Central memory CD4-positive, alpha-beta T cell (primary cell): ENCODE results near the gene DLGAP1.

Source experiments
- DNase-seq: peaks from one replicate; pipeline ENCODE4 v3.0.0; 2022

Gene DLGAP1

DNA sequence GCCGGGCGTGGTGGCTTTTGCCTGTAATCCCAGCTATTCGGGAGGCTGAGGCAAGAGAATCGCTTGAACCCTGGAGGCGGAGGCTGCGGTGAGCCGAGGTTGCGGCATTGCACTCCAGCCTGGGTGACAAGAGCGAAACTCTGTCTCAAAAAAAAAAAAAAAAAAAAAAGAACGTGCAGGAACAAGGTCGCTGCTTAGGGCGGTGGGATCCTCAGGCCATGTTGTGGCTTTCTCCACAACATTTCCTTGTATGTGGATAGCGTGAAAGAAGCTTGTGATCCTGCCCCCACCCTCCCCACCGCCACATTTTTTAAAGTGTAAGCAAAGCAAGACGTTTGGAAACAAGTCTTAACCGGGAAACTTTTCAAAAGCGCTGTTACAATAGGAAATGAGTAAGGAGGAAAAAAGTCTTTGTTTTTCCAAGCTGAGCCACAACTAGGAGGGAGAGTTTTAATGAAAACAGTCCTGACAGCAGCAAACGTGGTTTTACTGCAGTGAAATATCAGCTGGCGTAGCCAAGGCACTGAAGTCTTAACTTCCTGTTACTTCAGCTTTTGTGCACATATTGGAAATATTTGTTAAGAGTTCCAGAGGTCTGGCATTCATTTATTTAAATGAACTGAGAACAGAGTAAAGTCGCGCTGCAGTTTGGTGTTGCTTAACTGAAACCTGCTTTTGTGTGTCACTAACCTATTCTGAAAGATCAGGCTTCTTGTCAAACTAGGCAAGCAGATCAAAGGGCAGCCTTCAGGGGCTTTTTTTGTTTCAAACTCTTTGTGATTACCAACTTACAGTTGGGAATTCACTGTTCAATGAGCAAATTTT lies 1001.4 kb downstream of the DLGAP1 start:
- peak; percentile 36 for DNase-seq

DNA sequence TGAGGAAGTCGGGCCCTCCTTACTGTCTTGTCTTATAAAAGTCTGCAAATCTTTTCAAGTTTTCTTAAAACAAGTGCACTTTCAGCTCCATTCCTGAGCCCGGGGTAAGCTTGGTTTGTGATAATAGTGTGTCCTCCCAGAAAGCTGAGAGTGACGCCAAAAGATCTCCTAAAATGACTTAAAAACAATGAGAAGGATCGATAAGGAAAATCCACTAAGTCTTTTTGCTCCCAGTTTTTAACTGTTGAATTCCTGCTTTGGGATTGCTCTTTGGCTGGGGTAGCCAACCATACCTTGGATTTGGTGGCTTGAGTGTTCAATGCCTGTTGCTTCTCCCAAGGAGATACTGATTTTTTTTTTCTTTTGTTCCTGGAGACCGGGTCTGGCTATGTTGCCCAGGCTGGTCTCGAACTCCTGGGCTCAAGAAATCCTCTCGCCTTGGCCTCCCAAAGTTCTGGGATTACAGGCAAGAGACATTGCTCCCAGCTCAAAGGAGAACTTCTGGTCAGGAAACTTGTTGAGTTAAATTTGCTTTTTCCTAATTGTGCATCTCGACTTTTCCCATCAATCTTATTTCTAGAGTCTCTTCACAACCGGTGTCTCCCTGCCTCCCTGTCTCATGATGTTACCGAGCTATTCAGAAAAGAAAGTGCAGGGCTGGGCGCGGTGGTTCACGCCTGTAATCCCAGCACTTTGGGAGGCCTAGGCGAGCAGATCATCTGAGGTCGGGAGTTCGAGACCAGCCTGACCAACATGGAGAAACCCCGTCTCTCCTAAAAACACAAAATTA lies 1002.2 kb downstream of the DLGAP1 start:
- no peak for DNase-seq

DNA sequence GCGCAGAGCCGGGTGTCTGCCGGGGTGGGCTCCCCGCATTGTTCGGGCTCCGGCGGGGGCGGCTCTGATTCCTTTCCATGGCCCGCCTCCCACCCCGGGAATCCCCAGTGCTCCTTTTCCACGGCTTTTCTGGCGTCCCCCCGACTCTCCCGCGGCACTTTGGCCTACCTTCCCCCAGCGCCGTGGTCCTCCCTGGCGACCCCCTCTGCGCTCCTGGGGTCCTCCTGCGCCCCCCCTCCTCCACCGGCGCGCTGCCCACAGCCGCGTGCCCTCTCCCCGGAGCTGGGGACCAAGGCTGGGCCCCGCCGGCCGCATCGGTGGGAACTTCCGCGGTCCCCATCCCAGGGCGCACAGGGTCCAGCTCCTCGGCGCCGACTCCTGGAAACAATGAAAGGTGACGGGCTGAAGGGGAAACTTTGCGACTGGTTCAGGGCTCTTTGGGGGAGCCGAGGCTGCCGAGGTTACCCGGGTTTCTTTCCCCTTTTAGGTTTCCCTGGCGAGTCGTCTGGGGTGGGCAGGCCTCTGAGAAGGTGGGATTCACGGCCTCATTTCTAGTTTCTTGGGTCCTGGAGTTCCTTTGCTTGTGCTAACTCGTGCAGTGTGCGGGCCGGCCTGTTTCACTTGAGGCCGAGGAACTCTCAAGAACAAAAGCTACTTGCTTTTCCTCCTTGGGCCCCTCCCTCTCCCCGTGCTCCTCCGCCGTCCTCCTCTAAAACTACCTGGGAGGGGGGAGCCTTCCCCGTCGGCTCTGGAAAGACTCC lies 1002.9 kb downstream of the DLGAP1 start:
- DNase-seq: peak; percentile 24

DNA sequence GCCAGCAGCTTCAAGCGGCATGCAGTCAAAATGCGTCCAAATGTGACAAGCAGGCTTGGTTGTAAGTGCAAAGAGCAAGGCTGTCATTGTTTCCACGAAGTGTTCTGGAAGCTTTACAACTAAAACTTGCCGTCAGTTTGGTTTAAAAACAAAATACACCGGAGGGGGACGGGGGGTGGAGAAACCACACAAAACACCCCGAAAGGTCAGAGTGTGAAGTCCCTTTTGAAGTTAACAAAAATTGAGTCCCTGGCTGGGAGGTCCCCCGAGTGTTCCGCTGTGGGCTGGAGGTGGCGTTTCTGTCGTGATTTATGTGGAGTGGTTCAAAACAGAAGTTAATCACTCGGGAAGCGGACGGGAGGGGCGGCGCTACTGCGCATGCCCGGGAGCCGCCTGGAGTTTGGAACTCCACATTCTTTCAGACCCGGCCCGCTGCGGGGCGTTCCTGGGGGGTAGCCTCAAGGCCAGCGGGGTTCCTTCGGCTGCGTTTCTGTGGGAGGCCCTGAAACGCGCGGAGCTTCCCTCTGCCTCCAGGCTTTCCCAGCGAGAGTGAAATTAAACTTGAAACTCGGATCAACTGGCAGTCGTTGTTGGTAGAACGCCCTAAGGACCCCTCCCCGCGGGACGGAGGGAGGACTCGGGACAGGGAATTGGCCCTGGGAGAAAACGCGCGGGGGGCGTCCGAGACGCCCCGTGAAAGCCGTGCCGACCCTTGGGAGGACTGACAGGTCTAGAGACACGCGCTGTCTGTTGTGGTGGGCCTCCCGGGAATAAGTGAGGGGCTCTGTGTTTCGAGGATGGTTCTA lies 1003.7 kb downstream of the DLGAP1 start:
- peak; percentile 78 for DNase-seq

DNA sequence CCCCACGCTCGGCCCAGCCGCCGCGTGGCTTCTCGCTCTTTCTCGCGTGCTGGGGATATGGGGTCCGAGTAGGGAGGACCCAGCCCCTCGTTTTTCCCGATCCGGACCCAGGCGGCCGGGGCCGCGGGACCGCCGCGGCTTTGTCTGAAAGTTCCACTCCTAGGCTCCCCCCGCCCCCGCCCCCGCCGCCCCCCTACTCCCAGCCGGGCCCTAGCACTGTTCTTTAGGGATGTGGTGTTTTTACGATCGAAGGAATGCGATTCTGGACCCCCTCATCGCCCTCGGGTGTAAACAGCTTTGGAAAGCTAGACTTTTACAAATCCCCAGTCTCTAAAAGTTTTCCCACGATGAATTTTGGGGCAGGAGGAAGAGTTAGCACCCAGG lies 1004.3 kb downstream of the DLGAP1 start:
- DNase-seq: no peak

DNA sequence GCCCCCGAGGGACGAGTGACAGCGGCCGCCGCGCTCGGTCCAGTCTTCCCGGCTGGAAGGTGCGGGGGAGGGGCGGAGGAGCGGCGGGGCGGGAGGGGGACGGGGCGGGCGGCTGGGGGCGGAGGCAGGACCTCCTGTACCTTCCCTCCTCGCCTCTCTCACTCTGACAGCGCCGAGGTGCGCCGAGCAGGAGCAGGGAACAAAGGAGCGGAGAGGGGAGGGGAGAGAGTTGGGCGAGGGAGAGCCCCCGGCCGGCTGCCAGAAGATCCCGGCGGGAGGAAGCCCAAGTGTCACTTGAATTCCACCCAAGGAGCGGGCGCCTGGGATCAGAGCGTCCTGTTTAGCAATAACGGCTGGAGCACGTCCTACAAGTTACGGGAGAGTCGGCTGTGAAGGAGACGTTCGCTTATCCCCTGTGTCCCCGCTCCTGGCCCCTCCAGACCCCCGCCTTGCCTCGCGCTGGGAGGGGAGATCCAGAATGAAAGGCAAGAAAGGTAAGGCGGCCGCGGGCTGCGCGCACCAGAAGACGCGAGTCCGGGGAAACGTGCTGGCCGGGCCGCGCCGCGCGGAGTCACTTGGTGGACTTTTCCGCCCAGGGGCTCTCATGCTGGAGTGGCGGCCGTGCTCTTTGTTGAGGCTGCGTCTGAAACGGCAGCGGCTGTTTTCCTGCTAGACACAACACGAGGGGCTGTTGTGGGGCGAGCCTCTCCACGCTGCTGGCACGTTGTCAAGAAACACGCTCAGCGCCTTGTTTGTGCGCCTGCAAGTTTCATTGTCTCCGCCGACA lies 1004.9 kb downstream of the DLGAP1 start, which contains the start of gene TGIF1:
TGIF1 (plus strand) TSS at position 161 of the 787 bp plus-strand sequence; CDS start at position 479, 318 bp downstream.
- DNase-seq: peak; percentile 79

DNA sequence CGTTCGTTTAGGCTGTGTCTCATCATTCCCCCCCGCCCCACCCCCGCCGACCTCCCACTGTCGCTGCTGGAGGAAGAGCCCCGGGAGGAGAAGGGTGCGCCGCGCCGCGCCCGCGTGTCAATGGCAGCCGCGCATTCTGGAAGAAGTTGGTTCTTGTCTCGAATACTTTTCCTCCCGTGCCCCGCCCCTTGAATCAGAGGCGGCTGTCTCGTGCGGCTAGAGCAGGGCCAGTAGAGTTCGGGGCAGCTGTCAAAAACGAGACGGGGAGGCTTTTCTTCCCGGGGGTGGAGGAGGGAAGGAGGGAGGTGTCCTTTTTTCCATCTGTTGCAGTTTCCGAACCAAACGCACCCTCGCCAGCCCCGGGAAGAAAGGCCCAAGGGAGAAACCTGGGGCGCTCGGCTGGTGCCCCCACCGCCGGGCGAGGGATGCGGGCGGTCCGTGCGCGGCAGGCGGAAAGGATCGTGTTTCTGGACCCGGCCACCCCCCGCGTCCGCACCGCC lies 1005.5 kb downstream of the DLGAP1 start:
- no peak for DNase-seq

DNA sequence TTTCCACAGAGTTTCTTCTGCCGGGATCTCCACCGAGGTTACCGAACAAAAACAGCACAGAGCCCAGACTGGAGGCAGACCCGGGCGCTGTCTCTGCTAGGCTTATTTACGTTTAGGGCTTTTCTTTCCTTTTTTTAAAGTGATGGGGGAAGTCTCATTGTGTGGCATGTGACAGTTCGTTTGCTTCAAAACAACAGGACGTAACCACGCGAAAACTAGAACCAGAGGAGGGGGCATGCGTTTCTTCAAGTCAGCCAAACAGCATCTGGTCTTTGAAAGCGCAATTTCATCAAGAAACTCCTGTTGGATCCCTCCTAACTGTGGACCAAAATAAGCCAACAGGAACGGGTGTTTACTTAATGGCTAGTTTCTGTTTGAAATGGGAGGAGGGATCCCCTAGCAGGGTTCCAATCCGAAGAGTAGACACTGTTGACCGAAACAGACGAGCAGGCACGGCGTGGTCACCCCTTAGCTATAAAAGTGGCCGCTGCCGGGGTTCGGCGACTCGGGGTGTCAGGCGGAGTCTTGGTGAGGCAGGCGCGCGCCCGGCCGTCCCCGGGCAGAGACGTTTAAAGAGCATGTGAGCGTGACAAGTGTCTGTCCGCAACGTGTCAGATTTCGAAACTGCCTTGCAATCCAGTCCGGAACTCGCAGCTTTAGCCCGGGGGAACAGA lies 1006.1 kb downstream of the DLGAP1 start:
- peak; percentile 88 for DNase-seq

DNA sequence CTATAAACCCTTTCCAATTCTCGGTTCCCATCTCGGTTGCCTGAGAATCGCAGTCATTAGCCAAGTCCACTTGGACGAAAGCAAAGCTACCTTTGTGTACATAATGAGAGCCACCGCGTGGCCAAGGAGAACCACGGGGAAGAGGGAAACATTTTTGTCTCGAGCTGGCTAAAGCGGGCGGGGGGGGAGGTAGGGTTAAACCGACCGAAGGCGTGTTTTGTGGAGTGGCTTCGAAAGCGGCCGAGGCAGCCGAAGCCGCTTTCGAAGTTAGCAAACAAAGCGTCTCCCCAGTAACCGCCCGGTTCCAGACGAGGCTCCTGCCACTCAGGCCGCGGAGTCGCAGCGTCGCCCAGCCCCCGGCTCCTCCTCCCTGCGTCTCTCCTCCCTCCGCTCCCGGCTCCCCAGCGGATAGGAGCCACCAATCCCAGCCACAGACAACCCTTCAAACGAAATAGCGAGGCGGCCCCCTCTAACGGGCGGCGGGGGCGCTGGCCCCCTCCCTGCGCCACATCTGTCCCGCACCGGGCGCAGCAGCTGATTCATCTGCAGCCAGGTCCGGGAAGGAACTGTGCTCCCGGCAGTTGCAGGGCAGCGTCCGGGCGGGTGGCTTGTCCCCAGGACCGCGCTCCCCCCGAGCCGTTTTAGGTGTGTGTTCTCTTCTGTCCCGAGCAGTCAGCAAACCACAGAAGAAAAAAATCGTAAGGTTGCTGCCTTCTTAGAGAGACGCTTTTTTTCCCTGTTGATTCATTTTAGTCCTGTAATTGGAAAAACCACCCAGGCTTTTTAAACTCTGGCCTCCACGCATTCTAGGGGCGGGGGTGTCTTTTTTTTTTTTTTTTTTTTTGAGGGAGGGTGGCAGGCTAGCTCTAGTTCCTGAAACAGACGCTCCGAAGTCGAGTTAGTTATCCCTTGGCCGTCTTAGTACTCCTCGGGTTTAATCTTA lies 1006.9 kb downstream of the DLGAP1 start:
- DNase-seq: peak; percentile 88

DNA sequence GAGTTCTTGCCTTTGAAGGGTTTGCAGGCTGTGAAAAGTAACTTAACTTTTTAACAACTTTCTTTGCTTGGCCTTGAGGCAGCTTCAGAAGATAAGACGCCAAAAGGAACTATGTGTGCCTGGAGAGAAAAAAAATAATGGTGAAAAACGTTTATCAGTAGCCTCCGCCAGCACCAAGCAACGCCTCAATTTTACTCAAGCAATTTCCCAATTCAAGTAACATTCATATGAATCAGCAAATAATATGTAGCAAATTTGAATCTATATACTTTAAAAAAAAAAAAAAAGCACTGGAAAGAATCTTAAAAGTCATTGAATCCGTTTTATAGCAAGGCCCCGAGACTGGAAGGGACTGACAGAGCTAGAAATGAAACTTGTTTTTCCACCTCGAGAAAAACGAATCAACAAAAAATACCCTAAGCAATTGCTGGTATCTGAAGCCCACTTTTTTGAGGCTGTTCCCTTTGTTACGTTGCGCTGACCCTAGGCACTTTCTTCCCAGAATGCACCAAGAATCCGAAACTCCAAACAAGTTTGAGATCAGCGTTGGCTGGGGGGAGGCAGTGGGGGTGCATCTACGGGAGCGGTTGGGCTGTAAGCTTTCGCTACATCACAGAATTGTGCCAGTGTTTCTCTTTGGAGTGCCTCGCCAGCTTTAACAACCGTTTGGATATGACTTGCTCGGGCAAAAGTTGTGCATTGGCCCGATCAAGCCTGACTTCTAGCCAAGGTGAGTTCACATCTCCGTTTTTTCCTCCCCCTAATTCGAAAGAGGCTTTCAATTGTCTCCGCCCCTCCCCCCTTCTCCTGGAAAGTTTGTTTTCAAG lies 1007.8 kb downstream of the DLGAP1 start:
- no peak for DNase-seq
